Femur (tissue), 1 donor: ENCODE data around the gene AFAP1L1.

Experiments
- DNase-seq: peaks from one replicate; pipeline ENCODE4 v3.0.0-alpha.2; 2017

AFAP1L1 gene

DNA sequence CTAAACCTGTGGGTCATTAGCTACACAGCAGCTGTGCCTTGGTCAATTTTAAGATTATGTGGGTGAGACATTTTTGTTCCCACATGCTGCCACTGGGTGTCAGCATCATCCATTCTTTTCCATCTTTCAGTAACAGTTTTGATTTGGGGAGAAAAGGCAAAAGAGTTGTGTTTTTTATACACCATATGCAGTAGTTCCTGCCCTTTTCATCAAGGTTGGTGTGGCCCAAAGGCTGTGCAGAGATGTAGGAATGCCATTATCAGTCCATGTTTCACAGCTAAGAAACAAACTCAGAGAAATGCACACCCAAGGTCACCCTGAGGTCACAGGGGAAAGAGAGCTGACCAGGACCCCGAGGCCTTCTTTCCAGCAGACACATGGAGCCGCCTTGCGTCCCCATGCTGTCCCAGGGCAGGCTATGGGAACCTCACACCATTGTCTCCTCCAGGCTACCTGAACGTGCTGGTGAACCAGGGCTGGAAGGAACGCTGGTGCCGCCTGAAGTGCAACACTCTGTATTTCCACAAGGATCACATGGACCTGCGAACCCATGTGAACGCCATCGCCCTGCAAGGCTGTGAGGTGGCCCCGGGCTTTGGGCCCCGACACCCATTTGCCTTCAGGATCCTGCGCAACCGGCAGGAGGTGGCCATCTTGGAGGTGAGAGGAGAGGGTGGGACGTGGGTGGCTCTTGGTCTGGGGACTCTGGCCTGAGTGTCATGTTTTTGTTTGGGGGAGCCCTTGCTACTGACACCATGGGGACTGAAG lies 45.8 kb downstream of the AFAP1L1 start:
- DNase-seq = no peak

DNA sequence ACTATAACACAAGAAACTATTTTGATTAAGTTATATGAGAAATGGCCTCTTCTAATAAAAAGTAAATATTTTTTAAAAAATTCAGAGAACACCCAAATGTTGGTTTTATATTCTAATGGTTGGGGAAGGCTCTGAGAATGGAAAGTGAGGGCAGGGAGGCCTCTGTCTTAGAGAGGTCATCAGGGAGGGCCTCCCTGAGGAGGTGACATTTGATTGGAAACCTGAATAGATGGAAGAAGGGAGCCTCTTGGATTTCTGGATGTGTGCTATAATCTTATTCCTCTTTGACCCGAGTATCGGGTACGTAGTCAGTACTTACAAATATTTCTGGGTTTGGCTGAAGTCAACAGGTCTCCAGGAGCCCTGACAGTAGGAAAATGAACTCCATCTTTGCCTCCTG lies 47.5 kb downstream of the AFAP1L1 start:
- DNase-seq = no peak

DNA sequence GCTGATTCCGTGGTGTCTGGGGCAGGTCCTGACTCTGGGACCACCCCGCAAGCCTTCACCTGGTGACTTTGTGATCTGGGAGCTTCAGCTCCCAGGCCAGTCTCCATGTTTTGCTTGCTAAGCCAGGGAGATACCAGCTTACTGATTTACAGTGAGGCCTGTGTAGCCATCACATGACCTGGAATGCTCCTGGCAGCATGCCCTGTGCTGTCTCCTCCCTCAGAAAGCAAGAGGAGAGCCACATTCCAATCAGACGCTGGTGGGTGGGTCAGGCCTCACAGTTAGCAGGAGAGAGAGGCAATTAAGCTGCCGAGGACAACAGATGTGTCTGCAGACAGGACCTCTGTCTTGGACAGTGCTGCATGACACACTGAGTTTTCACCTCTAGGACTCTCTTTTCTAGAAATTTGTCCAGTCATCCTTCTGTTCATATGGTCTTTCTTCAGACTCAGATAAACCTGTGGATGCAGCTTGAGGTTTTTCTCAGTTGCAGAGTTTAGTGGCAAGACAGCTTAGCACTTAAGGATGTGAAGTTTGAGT lies 49.2 kb downstream of the AFAP1L1 start:
- peak; percentile 89 for DNase-seq

DNA sequence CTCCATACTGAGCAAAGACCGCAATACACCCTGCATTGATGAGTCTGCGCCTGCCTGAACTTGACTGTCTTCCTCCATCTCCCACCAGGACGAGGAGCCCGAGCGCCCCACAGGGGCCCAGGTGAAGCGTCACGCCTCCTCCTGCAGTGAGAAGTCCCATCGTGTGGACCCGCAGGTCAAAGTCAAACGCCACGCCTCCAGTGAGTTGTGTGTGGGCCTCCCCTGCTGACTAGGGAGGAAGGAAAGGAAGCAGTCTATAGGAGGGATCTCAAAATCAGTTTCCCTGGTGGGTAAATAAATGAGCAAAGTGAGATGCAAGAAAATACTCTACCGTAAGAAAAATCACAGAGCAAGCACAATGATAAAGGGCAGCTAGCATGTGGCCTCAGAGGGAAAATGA lies 50.9 kb downstream of the AFAP1L1 start:
- no peak for DNase-seq

DNA sequence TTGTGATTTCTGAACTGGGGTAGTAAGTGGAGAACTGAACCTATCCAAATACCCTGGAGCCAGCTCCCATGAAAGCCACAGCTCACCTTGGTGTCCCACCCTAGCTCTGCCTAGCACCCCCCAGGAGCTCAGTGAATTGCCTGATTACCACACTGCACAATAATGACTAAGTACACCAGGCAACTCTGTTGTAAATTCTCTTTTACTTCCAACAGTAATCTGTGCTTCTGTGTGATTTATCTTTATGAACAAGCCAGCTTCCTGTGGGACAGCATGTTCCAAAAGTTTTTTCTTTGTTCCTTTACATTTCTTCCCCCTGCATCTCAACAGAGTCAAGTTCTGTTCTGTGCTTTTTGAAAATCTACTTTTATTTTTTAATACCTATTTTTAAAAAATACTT lies 51.6 kb downstream of the AFAP1L1 start:
- no peak for DNase-seq

DNA sequence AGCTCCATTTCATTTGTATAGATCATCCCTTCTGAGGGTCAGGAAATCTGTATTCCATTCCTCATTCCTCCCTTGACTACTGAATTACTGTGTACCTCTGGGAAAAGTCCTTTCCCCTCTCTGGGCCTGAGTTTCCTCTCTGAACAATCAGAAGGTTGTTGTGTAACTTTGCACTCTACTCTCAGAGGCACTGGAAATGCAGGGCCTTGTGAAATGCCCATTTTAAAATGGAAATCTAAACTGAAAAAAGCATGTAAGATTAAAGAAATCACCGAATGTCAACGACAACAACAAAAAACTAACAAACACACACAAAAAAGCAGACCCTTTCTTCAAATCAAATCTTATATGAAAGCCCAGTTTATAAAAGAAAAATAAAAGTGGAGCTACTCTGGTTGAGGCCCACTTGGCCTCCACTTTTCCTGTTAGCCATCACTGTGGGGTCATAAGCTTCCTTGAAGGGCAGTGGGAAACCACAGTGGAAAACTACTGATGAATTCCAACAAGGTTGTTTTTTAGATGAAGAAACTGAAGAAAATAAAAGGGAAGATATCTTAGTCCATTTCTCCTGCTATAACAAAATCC lies 52.1 kb downstream of the AFAP1L1 start:
- DNase-seq = no peak

DNA sequence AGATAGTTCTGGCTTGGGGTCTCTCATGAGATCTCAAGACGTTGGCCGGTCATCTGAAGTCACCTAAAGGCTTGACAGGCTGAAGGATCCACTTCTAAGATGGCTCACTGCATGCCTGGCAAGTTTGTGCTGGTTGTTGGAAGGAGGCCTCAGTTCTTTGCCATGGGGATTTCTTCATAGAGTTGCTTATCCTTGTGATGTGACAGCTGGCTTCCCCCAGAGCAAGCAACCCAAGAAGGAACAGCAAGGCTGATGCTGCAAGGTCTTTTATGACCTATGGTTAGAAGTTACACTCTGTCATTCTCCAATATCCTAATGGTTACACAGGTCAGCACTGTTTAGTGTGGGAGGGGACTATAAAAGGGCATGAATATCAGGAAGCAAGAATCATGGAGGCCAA lies 53.0 kb downstream of the AFAP1L1 start:
- DNase-seq = no peak

DNA sequence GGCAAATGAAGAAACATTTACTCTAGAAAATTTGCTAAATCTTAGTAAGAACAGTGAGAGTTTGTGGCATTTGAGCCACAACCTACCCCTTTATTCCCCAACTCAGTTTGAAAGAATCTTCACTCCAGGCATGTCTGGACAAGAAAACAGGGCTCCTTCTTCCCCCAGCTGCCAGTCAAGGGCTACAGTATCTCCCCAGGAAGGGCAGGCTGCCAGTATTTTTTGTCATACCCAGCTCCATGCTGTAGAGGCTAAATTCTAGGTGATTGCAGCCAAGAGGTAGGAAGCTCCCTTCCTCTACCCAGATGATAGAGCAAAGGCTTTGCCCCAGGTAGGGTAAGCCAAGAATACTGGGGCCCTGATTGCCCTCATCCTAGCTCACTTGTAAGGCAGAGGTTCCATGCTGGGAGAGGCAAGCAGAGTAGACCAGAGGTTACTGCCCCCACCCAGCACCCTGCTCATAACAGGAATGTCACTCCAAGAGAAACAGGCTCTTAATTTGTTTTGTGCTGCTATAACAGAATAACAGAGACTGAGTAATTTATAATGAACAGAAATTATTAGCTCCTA lies 53.6 kb downstream of the AFAP1L1 start:
- no peak for DNase-seq

DNA sequence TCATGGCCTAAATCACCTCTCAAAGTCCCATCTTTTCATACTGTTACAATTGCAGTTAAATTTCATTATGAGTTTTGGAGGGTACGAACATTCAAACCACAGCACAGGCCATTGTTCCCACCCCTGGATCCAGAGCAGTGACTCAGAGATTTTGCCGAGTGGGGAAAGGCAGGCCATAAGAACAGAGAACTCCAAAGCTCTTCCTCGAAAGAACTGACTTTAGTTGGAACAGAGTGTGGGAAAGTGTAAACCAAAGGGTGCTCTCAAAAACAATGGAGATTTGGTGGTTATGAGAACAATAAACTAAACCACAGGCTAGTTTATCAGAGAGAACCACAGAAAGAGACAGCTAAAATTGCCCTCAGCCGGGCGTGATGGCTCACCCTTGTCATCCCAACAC lies 54.2 kb downstream of the AFAP1L1 start:
- DNase-seq = no peak

DNA sequence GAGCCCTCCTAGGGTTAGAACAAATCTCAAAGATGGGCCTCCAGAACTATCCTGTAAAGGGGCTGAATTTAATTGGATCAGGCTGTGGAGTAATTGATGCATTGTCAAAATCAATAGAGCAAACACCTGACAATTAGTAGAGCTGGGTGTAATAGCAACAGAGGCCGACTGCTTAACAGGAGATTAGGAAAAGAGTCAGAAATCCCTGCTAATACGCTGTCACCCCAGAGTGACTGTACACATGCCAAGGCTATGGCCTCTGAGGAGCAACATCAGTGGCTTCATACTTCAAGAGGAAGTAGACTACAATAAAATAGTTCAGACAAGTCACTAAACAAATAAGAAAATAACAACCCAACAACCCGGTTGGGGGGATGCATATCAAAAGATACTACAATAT lies 55.0 kb downstream of the AFAP1L1 start:
- no peak for DNase-seq

DNA sequence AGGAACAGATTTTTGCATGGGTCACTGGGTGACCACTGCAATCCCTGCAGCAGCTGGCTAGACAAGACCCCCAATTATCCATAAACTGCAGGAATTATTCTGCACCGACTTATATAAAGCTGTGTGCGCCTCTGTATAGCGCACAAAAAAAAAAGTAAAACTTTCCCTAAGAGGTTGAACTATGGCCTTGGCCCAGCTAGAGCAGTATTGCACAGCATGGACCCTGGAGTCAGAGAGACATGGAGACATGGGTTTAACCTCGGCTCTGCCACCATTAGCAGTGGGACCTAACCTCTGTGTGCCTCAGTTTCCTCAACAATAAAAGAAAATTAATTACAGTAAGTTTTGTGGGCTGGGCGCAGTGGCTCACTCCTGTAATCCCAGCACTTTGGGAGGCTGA lies 56.5 kb downstream of the AFAP1L1 start:
- no peak for DNase-seq

DNA sequence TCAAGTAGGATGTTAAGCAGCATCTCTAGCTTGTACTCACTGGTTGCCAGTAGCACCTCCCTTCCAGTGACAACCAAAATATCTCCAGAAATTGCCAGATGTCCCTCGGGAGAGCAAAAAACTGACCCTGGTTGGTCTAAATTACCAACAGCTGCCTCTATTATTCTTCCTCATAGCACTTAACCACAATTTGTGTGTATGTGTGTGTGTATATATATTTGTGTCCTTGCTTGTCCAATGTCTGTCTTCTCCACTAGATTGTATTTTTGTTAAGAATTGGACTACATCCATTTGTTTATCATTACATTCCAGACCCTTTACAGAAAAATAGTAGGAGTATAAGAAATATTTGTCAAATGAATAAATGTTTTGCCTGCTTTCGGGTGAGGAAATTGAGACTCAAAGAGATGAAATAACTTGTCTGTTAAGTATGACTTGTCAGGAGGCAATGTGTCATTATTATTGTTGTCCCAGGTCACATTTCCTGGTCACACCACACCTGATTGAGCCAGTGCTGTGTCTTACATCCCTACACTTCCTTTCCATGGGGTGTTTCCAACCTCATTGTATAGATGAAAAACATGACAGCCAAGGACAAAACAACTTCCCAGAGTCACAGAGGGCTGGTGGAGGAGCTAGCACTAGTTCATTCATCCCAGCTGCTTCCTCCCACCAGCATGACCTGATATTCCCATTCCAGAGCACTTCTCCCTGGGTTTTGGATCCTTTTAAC lies 62.2 kb downstream of the AFAP1L1 start:
- DNase-seq = no peak

DNA sequence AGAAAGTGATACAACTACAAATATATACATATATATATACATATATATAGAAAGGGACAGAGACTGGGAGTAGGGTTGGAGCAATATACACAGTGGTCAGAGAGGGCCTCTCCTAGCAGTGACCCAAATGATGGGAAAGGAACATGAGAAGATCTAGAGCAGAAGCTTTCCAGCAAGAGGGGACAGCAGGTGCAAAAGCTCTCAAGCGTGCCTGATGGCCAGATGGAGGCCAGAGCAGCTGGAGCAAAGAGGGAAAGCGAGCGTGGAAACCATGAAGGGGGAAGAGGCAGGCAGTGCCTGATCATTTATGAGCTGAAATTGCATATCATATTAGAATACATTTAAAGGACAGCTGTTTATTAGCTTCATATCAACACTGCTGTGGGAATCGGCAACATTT lies 66.1 kb downstream of the AFAP1L1 start:
- peak; percentile 62 for DNase-seq

DNA sequence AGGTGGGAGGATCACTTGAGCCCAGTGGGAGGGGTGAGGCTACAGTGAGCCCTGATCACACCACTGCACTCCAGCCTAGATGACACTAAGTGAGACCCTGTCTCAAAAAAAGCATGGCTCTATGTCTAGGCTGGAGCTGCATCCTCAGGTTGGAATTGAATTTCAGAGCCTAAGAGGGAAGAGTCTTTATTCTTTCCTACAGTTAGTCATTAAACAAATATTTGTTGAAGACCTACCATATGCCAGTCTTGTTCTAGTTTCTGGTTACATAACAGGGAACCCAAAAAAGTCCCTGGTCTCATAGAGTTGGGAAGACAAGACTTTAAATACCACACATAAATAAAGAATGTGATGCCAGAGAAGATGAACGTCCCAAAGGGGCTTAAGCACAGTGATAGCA lies 66.7 kb downstream of the AFAP1L1 start:
- DNase-seq = no peak

DNA sequence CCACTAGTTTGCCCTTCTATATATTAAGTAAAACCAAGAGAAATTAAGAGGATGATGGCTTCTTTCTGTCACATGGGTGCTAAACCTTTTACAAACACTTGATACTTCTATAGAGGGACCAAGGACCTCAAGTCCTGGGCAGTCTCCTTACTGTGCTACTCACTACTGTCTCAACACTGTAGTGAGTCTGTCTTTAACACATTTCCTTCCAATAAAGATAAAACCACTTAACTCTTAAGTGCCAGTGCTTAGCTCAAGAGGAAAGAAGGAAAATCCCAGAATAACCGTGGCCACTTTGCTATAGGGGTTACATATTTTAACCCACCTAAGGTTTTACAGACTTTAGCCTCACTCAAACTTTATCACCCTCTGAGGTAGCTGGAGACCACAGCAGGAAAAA lies 69.3 kb downstream of the AFAP1L1 start:
- no peak for DNase-seq

DNA sequence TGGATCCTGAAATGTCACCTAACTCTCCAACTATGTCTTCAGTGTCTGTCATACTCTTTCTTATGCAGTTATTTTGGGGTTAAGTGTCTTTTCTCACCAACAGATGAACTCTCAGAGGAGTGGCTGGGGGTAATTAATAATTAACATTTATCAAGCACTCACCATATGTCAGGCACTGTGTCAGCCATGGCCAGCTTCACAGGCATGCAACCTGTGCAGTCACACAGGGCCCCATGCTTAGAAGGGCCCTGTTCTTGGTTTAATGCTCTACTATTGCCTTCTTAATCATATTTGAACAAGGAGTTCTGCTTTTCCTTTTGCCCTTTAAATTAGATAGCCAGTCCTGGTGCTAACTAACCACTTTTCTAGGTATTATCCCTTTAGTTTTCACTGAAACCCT lies 70.2 kb downstream of the AFAP1L1 start:
- no peak for DNase-seq

DNA sequence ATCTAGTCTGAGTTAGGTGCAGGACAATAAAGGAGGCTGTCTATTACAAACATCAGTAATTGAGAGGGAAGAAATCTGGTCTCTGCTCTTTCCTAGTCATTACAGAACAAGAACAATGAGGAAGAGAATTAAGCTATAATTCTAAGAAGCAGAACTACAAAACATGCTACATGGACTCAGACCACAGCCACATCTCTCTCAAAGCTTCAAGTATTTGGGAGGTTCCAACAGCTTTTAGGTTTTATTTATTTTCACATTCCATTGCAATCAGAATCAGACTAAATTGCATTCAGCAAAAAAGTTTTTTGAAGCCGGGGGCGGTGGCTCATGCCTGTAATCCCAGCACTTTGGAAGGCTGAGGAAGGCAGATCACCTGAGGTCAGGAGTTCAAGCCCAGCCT lies 72.5 kb downstream of the AFAP1L1 start:
- DNase-seq = no peak

DNA sequence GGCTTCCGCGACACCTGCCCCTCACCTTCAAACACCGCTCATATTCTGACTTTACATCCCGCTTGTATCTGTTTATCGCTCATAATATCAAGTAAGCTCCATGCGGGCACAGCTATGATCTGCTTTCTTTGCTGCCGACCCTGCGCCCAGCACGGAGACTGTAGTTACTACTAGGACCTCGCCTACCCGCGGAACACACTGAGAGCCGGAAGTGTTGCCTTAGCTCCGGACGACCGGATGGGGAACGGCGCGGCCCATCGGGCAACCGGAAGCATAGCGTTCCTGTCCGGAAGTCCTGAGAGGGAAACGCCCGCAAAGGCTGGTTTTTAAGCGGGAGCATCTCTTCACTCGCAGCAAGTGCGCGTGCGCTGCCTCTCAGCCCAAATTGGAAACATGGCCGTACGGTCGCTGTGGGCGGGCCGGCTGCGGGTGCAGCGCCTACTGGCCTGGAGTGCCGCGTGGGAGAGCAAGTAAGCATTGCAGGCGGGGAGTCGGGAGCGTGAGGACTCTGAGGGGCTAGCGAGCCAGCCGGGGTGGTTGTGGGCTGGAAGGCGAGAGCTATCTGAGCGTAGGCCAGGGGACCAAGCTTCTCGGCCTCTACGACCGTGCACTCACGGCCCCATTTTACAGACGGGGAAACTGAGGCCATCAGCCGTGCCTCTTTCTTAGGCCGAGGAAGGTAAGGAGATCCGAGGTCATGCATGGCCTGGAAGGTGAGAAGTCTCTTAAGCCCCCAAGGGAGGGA lies 73.7 kb downstream of the AFAP1L1 start, which contains the start of gene GRPEL2:
Gene GRPEL2 (plus strand): TSS at position 353 of the 745 bp plus-strand sequence. CDS start 41 bp downstream, at position 394.
- DNase-seq = peak; percentile 98

DNA sequence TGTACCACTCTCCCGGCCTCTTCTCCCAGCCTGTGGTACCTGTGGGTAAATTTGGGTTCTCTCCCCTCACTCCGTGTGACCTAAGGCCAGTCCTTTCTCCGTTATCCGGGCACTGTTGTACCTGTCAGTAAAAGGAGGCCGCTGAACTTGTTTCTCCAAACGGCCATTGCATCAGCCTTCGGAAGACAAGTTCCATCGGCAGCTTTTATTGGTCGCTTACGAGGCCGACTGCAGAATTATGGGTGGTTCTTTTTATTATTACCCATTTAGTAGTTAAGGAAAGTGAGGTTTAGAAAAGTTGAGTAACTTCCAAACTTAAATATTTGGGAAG lies 74.2 kb downstream of the AFAP1L1 start:
- DNase-seq = no peak

DNA sequence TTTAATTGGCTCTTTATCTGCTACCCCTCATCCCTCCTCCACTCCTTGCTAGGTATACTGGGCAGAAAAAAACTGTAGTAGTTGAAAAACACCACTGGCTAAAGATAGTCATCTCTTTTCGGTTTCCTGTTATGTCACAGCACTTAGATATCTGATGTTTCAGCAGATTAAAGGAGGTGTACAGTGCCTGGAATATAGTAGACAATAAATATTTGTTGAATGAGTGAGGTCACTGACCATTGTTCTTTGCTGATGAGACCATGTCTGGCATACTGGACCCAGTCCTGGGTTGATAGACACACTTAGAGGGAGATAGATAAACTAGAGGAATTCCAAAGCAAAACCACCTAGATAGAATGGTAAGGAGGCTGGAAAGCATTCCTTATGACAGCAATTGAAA lies 76.9 kb downstream of the AFAP1L1 start:
- no peak for DNase-seq

DNA sequence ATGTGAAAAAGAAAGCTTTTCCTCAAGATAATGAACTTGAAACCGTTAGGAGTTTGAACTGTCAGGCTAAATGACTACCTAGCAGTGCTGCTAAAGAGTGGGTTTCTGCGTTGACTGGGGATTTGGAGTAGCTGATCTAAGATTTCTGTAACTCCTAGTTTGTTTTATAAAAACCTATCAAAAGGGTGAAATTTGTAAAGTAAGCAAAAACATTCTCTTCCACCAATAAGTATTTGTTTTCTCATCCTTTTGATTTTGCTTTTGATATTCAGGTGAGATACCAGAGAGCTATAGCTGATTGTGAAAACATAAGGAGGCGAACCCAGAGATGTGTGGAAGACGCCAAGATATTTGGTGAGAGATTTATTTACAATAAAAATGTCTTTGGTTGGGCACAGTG lies 77.7 kb downstream of the AFAP1L1 start:
- DNase-seq = no peak

DNA sequence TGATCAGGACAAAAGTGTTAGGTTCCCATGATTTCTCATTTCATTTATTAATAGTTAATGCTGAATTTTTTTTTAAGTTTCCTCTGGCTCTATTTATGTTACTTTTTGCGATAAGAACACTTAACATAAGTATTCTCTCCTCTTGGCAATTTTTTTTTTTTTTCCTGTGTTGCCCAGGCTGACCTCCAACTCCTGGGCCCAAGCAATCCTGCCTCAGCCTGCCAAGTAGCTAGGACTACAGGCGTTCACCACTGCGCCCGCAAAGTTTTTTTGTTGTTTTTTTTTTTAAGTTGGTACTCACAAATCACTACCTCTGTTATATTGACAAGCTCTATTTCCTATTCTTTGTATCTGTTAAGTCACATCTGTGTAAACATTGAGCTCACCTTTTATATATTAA lies 80.5 kb downstream of the AFAP1L1 start:
- no peak for DNase-seq

DNA sequence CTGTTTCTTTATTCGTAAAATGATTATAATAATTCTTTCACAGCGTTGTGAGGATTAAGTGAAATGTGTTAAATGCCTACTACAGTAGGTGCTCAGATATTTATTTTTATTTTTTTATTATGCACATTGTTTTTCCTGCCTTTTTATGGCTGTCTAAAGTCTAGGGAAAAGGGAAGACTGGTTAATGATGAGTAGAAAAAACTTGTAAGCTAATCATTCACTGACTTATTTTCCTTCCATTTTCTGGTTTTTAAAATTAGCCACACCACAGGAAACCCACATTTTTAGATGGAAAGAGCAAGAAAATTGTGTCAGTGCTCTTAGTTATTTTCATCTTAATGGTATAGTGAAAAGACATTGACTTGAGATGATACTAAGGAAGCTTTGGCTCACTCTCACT lies 82.3 kb downstream of the AFAP1L1 start:
- no peak for DNase-seq
